Panc1 (cell line): ENCODE data around the gene TGFBR1. TPM values are rescaled to one million over a fixed set of nuclear protein-coding genes. Genes with fewer than 3 reads are reported as not detected.

Experiments
- ATAC-seq: fragments of 200-7000 bp; cut with Tn5 transposase; 2 replicates; pipeline ENCODE4 v1.9.1; 2020; ENCODE audit warnings: mild to moderate bottlenecking, moderate library complexity
- BruUV-seq: library from RNA; stranded (reverse); fragments of 400-500 nt; replicated peaks from 2 replicates; lab custom pipeline; 2021; lab: Mats Ljungman, UMichigan
- CTCF ChIA-PET: fragments of 300-600 bp; sonication (Branson Sonifier 250); formaldehyde crosslinking; loops from one replicate; lab custom pipeline; 2022; ENCODE audit warnings: antibody characterized with exemption; lab: Charles Lee
- POLR2A ChIA-PET: fragments of 300-600 bp; sonication (Branson Sonifier 250); formaldehyde crosslinking; loops from one replicate; lab custom pipeline; 2022; ENCODE audit warnings: antibody characterized with exemption; lab: Charles Lee
- DNase-seq: peaks from one replicate; pipeline ENCODE4 v3.0.0-alpha.2; 2010; ENCODE audit warnings: low read depth, low spot score
- H3K27ac ChIP-seq: 2 replicates; pipeline ENCODE4 v1.5.1; 2011; ENCODE audit warnings: mild to moderate bottlenecking, low read length, inconsistent platforms
- H3K27me3 ChIP-seq: fragments of 200-500 bp; sonication (Bioruptor generic); 2 replicates; pipeline ENCODE4 v1.6.0; 2014; ENCODE audit warnings: low read length, inconsistent platforms; ENCODE audit not compliant: control insufficient read depth, insufficient read depth
- H3K36me3 ChIP-seq: fragments of 200-500 bp; sonication (Bioruptor generic); 2 replicates; pipeline ENCODE4 v1.5.1; 2014; ENCODE audit warnings: inconsistent platforms, mild to moderate bottlenecking, low read length, moderate library complexity; ENCODE audit not compliant: control insufficient read depth, insufficient read depth
- H3K4me1 ChIP-seq: 2 replicates; pipeline ENCODE4 v1.5.1; 2011; ENCODE audit warnings: inconsistent platforms, mild to moderate bottlenecking, low read length, moderate library complexity; ENCODE audit not compliant: control insufficient read depth, insufficient read depth
- H3K4me3 ChIP-seq, 2 experiments: 2 replicates each; pipeline ENCODE4 v1.5.1; 2011 to 2012; ENCODE audit warnings: low read depth in 2 of 2, low read length in 2 of 2, mild to moderate bottlenecking in 2 of 2, inconsistent platforms in 1 of 2, moderate library complexity in 1 of 2
- H3K9me3 ChIP-seq: fragments of 200-500 bp; sonication (Bioruptor generic); 2 replicates; pipeline ENCODE4 v1.5.1; 2014; ENCODE audit warnings: low read depth, mild to moderate bottlenecking, inconsistent platforms, low read length, moderate library complexity; ENCODE audit not compliant: control insufficient read depth, insufficient read depth
- POLR2AphosphoS5 ChIP-seq: IDR thresholded peaks from 2 replicates; pipeline ENCODE4 v1.6.1; 2012; ENCODE audit warnings: mild to moderate bottlenecking, low read depth, low read length, moderate library complexity
- SIN3A ChIP-seq: IDR thresholded peaks from 2 replicates; pipeline ENCODE4 v1.6.1; 2012; ENCODE audit warnings: low read depth, mild to moderate bottlenecking, low read length, moderate library complexity, borderline replicate concordance; ENCODE audit not compliant: insufficient read depth
- TCF7L2 ChIP-seq: IDR thresholded peaks from 2 replicates; pipeline ENCODE4 v1.6.1; 2011; ENCODE audit warnings: mild to moderate bottlenecking, low read depth, low read length, inconsistent platforms
- in situ Hi-C: cut with HindIII; loops from 2 replicates; pipeline ENCODE4 v1.10.0; 2016; ENCODE audit warnings: low sequenced_read_pairs, low pct_unique_long_range_greater_than_20kb
- intact Hi-C: fragments of 100-400 bp; cut with micrococcal nuclease; formaldehyde crosslinking; loops from one replicate; pipeline ENCODE4 v1.10.0; 2022; ENCODE audit not compliant: unreplicated experiment
- total RNA-seq: library from RNA; stranded (reverse); gene quantifications from one replicate; pipeline ENCODE4 v1.2.1, GENCODE V29; 2021; ENCODE audit not compliant: unreplicated experiment
- TF ChIP-seq, protein P1 (sequence below), 2 experiments: IDR thresholded peaks; 2 replicates each; pipeline ENCODE4 v1.6.1; 2011 to 2012; ENCODE audit warnings: low read depth in 2 of 2, control low read depth in 1 of 2, low read length in 1 of 2, mild to moderate bottlenecking in 1 of 2, moderate library complexity in 1 of 2; ENCODE audit not compliant: insufficient read depth in 1 of 2
- TF ChIP-seq, protein P2 (sequence below): fragments of 450-650 bp; IDR thresholded peaks from 2 replicates; pipeline ENCODE4 v1.5.1; 2017; ENCODE audit warnings: mild to moderate bottlenecking

Gene TGFBR1
- total RNA-seq, 1 experiment from 2014 or later, result 22.2 TPM

DNA sequence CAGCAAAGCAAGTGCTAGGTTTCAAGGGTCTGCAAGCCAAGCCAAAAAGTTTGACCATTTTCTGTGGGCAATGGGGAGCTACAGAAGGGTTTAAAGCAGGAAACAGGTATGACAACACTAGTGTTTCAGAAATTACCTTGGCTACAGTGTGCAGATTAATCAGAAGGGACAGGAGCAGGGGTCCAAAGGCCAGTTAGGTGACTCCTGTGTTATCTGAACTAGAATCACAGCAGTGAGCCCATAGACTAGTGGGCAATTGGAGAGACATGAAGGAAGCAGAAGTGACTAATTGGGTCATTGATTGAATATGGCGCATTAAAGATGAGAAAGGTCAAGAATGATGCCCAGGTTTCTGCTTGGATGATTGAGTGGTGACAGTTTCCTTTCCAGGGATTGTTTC, 41.4 kb upstream of the TGFBR1 start:
- no peak for ATAC-seq
- H3K4me3 ChIP-seq, result no peak overlapping the region
- H3K27me3 ChIP-seq, result no peaks in the 10 kb centered on the region; the same call in 1 of the 2 replicates
- ChIA-PET CTCF (no interaction called here), POLR2A (no interaction called here)
- no peaks in the 10 kb centered on the region for H3K9me3 ChIP-seq
- no peaks in the 10 kb centered on the region for H3K4me1 ChIP-seq
- intact Hi-C loops, result no loop called here
- no peaks in the 10 kb centered on the region for H3K36me3 ChIP-seq
- no TSS peak for BruUV-seq
- in situ Hi-C loops, result no loop called here
- DNase-seq, result no peak
- no peak overlapping the region for H3K27ac ChIP-seq
- no peak for TF ChIP-seq TCF7L2
- no peak for TF ChIP-seq POLR2AphosphoS5

DNA sequence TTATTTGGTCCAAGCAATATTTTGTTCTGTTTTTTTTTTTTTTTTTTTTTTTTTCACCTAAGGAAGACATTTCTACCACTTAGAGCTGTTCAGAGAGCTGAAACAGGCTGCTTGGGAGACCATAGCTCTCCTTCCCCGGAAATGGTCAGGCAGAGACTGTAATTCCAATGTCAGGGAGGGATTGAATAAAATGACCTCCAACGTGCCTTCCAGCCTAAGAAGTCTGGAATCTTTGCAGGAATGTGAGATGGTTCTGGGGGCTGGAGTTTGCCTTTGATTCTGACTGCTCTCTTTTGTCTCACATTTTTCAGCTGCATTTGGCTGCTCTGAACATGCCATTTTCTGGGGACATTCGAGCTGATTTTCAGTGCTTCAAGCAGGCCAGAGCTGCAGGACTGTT, 38.3 kb upstream of the TGFBR1 start:
- H3K4me3 ChIP-seq, result no peak overlapping the region
- no peaks in the 10 kb centered on the region for H3K9me3 ChIP-seq
- no peaks in the 10 kb centered on the region for H3K36me3 ChIP-seq
- in situ Hi-C loops (no loop called here), intact Hi-C loops (no loop called here)
- H3K27ac ChIP-seq, result no peak overlapping the region
- no TSS peak for BruUV-seq
- ATAC-seq (no peak), DNase-seq (no peak)
- POLR2A ChIA-PET, result no interaction called here
- TF ChIP-seq, protein P1, sequence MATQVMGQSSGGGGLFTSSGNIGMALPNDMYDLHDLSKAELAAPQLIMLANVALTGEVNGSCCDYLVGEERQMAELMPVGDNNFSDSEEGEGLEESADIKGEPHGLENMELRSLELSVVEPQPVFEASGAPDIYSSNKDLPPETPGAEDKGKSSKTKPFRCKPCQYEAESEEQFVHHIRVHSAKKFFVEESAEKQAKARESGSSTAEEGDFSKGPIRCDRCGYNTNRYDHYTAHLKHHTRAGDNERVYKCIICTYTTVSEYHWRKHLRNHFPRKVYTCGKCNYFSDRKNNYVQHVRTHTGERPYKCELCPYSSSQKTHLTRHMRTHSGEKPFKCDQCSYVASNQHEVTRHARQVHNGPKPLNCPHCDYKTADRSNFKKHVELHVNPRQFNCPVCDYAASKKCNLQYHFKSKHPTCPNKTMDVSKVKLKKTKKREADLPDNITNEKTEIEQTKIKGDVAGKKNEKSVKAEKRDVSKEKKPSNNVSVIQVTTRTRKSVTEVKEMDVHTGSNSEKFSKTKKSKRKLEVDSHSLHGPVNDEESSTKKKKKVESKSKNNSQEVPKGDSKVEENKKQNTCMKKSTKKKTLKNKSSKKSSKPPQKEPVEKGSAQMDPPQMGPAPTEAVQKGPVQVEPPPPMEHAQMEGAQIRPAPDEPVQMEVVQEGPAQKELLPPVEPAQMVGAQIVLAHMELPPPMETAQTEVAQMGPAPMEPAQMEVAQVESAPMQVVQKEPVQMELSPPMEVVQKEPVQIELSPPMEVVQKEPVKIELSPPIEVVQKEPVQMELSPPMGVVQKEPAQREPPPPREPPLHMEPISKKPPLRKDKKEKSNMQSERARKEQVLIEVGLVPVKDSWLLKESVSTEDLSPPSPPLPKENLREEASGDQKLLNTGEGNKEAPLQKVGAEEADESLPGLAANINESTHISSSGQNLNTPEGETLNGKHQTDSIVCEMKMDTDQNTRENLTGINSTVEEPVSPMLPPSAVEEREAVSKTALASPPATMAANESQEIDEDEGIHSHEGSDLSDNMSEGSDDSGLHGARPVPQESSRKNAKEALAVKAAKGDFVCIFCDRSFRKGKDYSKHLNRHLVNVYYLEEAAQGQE (IDR thresholded peaks at IDR 0.05; ENCODE audit: insufficient read depth in 1 of 2, low read depth in 2 of 2, low read length in 1 of 2), result no peak
- TF ChIP-seq POLR2AphosphoS5, result no peak
- no peaks in the 10 kb centered on the region; the same call in 1 of the 2 replicates for H3K27me3 ChIP-seq
- CTCF ChIA-PET, result no interaction called here
- H3K4me1 ChIP-seq, result no peaks in the 10 kb centered on the region

DNA sequence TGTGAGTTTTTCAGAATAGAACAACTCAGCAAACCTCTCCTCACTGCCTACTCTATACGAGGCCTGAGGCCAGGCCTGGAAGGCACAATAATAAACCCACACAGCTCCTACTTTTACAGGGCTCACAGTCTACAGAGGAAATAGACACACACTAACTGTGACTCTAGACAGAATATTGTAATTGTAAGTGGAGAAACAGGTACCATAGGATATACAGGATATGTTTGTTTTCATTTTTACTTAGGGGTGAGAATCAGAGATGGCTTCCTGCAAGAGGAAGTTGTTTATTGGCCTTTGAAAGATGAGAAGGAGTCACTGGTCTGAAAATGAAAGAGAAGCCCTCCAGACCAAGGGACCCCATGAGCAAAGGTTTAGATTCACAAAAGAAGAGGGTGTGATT, 35.8 kb upstream of the TGFBR1 start:
- intact Hi-C loops, result no loop called here
- BruUV-seq, result no TSS peak

More for the DNA sequence above, 35.8 kb upstream of the TGFBR1 start:
- Histone ChIP-seq H3K9me3 (no peaks in the 10 kb centered on the region), H3K4me3 (no peak overlapping the region), H3K36me3 (no peaks in the 10 kb centered on the region), H3K27me3 (no peaks in the 10 kb centered on the region), H3K4me1 (no peaks in the 10 kb centered on the region), H3K27ac (no peak overlapping the region)
- TF ChIP-seq, protein P1 (IDR thresholded peaks at IDR 0.05; ENCODE audit: insufficient read depth in 1 of 2, low read depth in 2 of 2, low read length in 1 of 2), result no peak
- TF ChIP-seq SIN3A (no peak), TCF7L2 (no peak), POLR2AphosphoS5 (no peak)
- TF ChIP-seq, protein P2, sequence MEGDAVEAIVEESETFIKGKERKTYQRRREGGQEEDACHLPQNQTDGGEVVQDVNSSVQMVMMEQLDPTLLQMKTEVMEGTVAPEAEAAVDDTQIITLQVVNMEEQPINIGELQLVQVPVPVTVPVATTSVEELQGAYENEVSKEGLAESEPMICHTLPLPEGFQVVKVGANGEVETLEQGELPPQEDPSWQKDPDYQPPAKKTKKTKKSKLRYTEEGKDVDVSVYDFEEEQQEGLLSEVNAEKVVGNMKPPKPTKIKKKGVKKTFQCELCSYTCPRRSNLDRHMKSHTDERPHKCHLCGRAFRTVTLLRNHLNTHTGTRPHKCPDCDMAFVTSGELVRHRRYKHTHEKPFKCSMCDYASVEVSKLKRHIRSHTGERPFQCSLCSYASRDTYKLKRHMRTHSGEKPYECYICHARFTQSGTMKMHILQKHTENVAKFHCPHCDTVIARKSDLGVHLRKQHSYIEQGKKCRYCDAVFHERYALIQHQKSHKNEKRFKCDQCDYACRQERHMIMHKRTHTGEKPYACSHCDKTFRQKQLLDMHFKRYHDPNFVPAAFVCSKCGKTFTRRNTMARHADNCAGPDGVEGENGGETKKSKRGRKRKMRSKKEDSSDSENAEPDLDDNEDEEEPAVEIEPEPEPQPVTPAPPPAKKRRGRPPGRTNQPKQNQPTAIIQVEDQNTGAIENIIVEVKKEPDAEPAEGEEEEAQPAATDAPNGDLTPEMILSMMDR, result no peak
- POLR2A ChIA-PET, result no interaction called here
- ATAC-seq (no peak), DNase-seq (no peak)
- in situ Hi-C loops, result no loop called here
- CTCF ChIA-PET, result no interaction called here
